Smooth muscle cell of the pulmonary artery (primary cell): ENCODE results near the gene ITGA1. TPM values are rescaled to one million over a fixed set of nuclear protein-coding genes. Genes with fewer than 3 reads are reported as not detected.

Source experiments
- total RNA-seq: library from RNA; depleted of rRNA; stranded (reverse); fragments of >200 nt; gene quantifications from 2 replicates; pipeline ENCODE4 v1.2.3, GENCODE V29; 2014

Gene ITGA1
- 67.4 and 157 TPM in 2 replicates for total RNA-seq

DNA sequence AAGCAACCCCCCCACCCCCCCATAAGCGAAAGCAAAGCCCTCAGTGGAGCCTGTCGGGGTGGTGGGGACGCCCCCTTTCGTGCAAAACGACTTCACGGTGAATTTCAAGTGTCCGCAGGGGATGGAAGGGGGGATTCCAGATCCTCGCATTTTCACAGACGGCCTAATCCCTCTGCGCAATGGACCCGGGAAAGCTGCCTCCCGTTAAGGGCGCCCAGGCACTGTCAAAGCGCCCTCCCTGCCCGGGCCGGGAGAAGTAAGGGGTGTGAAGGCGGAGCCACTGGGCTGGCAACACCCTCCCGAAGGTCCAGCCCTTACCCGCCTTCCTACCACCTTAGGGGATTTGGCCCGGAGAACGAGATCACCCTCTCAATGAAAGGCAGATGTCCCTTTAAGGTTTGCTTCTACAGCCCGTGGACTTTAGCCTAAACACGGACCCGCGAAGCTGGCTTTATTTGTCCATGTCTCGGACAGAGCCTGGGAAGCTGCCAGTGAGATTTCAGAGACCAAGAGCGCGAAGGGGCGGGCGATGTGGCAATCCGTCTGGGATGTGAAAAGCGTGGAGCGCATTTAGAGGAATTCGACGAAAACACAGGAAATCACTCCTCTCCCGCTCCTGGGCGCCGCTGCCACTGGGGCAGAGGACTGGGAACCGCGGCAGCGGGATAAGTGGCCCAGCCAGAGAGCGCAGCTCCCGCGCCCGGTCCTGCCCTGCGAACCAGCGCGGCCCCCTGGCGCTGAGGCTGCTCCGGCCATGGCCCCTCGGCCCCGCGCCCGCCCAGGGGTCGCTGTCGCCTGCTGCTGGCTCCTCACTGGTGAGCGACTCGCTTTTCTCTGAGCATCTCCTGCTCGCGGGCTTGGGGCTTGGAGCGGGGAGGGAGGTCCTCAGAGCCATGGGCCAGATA lies at the start of gene ITGA1, which contains the start of gene PELO:
ITGA1 (plus strand) TSS at position 317 of the 905 bp plus-strand sequence; CDS start at position 755, 438 bp downstream.
PELO (plus strand) TSS at position 317 of the 905 bp plus-strand sequence. CDS start 12,479 bp downstream, outside the sequence.

GRCh38 chr5:52989025-52989780 lies 201.5 kb downstream of the ITGA1 start, which contains the start of gene ITGA2:
Gene ITGA2, plus strand, starts transcription at chr5:52989352. Its CDS starts 117 bp downstream, at chr5:52989469.

Other genes starting within 250 kb of the ITGA1 start
- 46.5 and 57.1 TPM in 2 replicates for gene PELO, start within 50 bp of the ITGA1 start, total RNA-seq
- 83.3 and 167 TPM in 2 replicates for gene ITGA2, start 201.4 kb downstream of the ITGA1 start, total RNA-seq